Muscle of leg (tissue), 11 donors: ENCODE data around the gene TRIM40. TPM values are rescaled to one million over a fixed set of nuclear protein-coding genes. Genes with fewer than 3 reads are reported as not detected.

Experiments
- DNase-seq: peaks from one replicate; pipeline ENCODE4 v3.0.0; 2013
- H3K27ac ChIP-seq: one replicate; pipeline ENCODE4 v1.5.1; 2013; ENCODE audit warnings: mild to moderate bottlenecking, low read length, control low read depth
- H3K27me3 ChIP-seq: one replicate; pipeline ENCODE4 v1.6.1; 2013; ENCODE audit warnings: low read length; ENCODE audit not compliant: control insufficient read depth, insufficient read depth
- H3K36me3 ChIP-seq: one replicate; pipeline ENCODE4 v1.6.1; 2013; ENCODE audit warnings: low read length; ENCODE audit not compliant: control insufficient read depth, insufficient read depth
- H3K4me1 ChIP-seq: one replicate; pipeline ENCODE4 v1.6.1; 2013; ENCODE audit warnings: low read length; ENCODE audit not compliant: control insufficient read depth, insufficient read depth
- H3K4me3 ChIP-seq: one replicate; pipeline ENCODE4 v1.5.1; 2013; ENCODE audit warnings: low read length, control low read depth
- H3K9me3 ChIP-seq: replicated peaks from 2 replicates; pipeline ENCODE4 v1.6.1; 2013; ENCODE audit warnings: low read depth, low read length; ENCODE audit not compliant: control insufficient read depth
- WGBS: methylation state at CpG from one replicate; pipeline ENCODE4 v1.1.5; 2013; ENCODE audit warnings: missing lambda C conversion rate; ENCODE audit not compliant: insufficient coverage; 5-methylcytosine and 5-hydroxymethylcytosine counted together
- polyA plus RNA-seq, 8 donors: library from polyadenylated mRNA; unstranded; fragments of 120-200 nt; gene quantifications; one replicate each; pipeline versions ENCODE4 v1.2.1 to v1.2.3, GENCODE V29; 2013; ENCODE audit warnings: inconsistent platforms in 1 of 8, low replicate concordance in 1 of 8; ENCODE audit not compliant: insufficient read length in 8 of 8, insufficient read depth in 1 of 8
- total RNA-seq: library from RNA; stranded (reverse); fragments of 120-200 nt; gene quantifications from one replicate; pipeline ENCODE4 v1.2.4, GENCODE V29; 2013

TRIM40 gene
- total and polyA plus RNA-seq, 9 donors: 0.56 TPM; not detected in 8

- no peak for DNase-seq
- Histone ChIP-seq H3K27me3 (peaks cover 13% of the 10 kb centered on the region), H3K9me3 (no peaks in the 10 kb centered on the region), H3K4me1 (no peaks in the 10 kb centered on the region), H3K4me3 (no peak overlapping the region), H3K27ac (no peak overlapping the region), H3K36me3 (no peaks in the 10 kb centered on the region)
- no CpG with 5 or more reads among the region's 3 CpGs for WGBS
Measured at GRCh38 chr6:30149234-30149633, 13.3 kb downstream of the TRIM40 start.

- no peaks in the 10 kb centered on the region for H3K4me1 ChIP-seq
- peaks cover 12% of the 10 kb centered on the region for H3K27me3 ChIP-seq
- H3K9me3 ChIP-seq: no peaks in the 10 kb centered on the region
- WGBS: 52% methylated on average over 4 of the region's 7 CpGs
- no peak overlapping the region for H3K27ac ChIP-seq
- DNase-seq: no peak
- H3K36me3 ChIP-seq: no peaks in the 10 kb centered on the region
- no peak overlapping the region for H3K4me3 ChIP-seq
Measured at GRCh38 chr6:30149858-30150550, 14.1 kb downstream of the TRIM40 start.

- Histone ChIP-seq H3K4me1 (no peaks in the 10 kb centered on the region), H3K9me3 (no peaks in the 10 kb centered on the region), H3K4me3 (no peak overlapping the region), H3K36me3 (no peaks in the 10 kb centered on the region), H3K27ac (no peak overlapping the region), H3K27me3 (peaks cover 11% of the 10 kb centered on the region)
- DNase-seq: no peak
- 79% methylated on average over 7 of the region's 10 CpGs for WGBS
Measured at GRCh38 chr6:30150671-30151395, 14.9 kb downstream of the TRIM40 start.

GRCh38 chr6:30151580-30151979 is 15.6 kb downstream of the TRIM40 start:
- Histone ChIP-seq H3K9me3 (no peaks in the 10 kb centered on the region), H3K27me3 (peaks cover 10% of the 10 kb centered on the region), H3K4me3 (no peak overlapping the region), H3K27ac (no peak overlapping the region), H3K4me1 (peaks cover 2% of the 10 kb centered on the region), H3K36me3 (no peaks in the 10 kb centered on the region)
- 26% methylated on average over 2 of the region's 3 CpGs for WGBS
- no peak for DNase-seq

GRCh38 chr6:30152016-30152673 is 16.2 kb downstream of the TRIM40 start:
- Histone ChIP-seq H3K9me3 (no peaks in the 10 kb centered on the region), H3K4me1 (peaks cover 2% of the 10 kb centered on the region), H3K4me3 (no peak overlapping the region), H3K27ac (no peak overlapping the region), H3K27me3 (peaks cover 12% of the 10 kb centered on the region), H3K36me3 (no peaks in the 10 kb centered on the region)
- DNase-seq: no peak
- 88% methylated on average over 1 of the region's 4 CpGs for WGBS

GRCh38 chr6:30152910-30153610 is 17.1 kb downstream of the TRIM40 start:
- Histone ChIP-seq H3K4me1 (peaks cover 2% of the 10 kb centered on the region), H3K4me3 (no peak overlapping the region), H3K36me3 (no peaks in the 10 kb centered on the region), H3K9me3 (no peaks in the 10 kb centered on the region), H3K27me3 (peaks cover 12% of the 10 kb centered on the region), H3K27ac (no peak overlapping the region)
- no CpG with 5 or more reads among the region's 3 CpGs for WGBS
- no peak for DNase-seq

GRCh38 chr6:30154061-30154460 is 18.1 kb downstream of the TRIM40 start:
- peaks cover 2% of the 10 kb centered on the region for H3K4me1 ChIP-seq
- WGBS: 88% methylated on average over 8 of the region's 17 CpGs
- no peak for DNase-seq
- no peak overlapping the region for H3K4me3 ChIP-seq
- H3K27ac ChIP-seq: no peak overlapping the region
- H3K36me3 ChIP-seq: no peaks in the 10 kb centered on the region
- no peaks in the 10 kb centered on the region for H3K9me3 ChIP-seq
- peaks cover 12% of the 10 kb centered on the region for H3K27me3 ChIP-seq

GRCh38 chr6:30154709-30155519 is 19.0 kb downstream of the TRIM40 start:
- Histone ChIP-seq H3K36me3 (no peaks in the 10 kb centered on the region), H3K27ac (no peak overlapping the region), H3K9me3 (no peaks in the 10 kb centered on the region), H3K27me3 (peaks cover 12% of the 10 kb centered on the region), H3K4me1 (peaks cover 2% of the 10 kb centered on the region), H3K4me3 (no peak overlapping the region)
- no peak for DNase-seq
- 50% methylated on average over 5 of the region's 12 CpGs for WGBS

- DNase-seq: no peak
- Histone ChIP-seq H3K9me3 (no peaks in the 10 kb centered on the region), H3K27me3 (peaks cover 10% of the 10 kb centered on the region), H3K4me1 (peaks cover 2% of the 10 kb centered on the region), H3K4me3 (no peak overlapping the region), H3K27ac (no peak overlapping the region), H3K36me3 (no peaks in the 10 kb centered on the region)
- WGBS: no CpG with 5 or more reads among the region's 2 CpGs
Measured at GRCh38 chr6:30155520-30156261, 19.8 kb downstream of the TRIM40 start.
